Liver (tissue), 9 donors: ENCODE results near the gene NXPH2. TPM values are rescaled to one million over a fixed set of nuclear protein-coding genes. Genes with fewer than 3 reads are reported as not detected.

Experiments
- DNase-seq: peaks from one replicate; pipeline ENCODE4 v3.0.0-alpha.2; 2017; ENCODE audit warnings: low spot score
- H3K27ac ChIP-seq, 2 donors: one replicate each; pipeline ENCODE4 v1.7.0; 2013; ENCODE audit warnings: inconsistent platforms in 2 of 2, low read length in 2 of 2, control low read depth in 1 of 2, low read depth in 1 of 2, mild to moderate bottlenecking in 1 of 2
- H3K27me3 ChIP-seq, 4 donors: one replicate each; pipeline versions ENCODE4 v1.6.1 to v1.7.0; 2013; ENCODE audit warnings: low read length in 3 of 4, inconsistent platforms in 1 of 4, mild to moderate bottlenecking in 1 of 4, moderate library complexity in 1 of 4; ENCODE audit not compliant: control insufficient read depth in 4 of 4, insufficient read depth in 4 of 4
- H3K36me3 ChIP-seq, 4 donors: one replicate each; pipeline versions ENCODE4 v1.6.1 to v1.7.0; 2013; ENCODE audit warnings: low read length in 3 of 4, mild to moderate bottlenecking in 3 of 4, low read depth in 1 of 4, moderate library complexity in 1 of 4; ENCODE audit not compliant: control insufficient read depth in 4 of 4, insufficient read depth in 3 of 4
- H3K4me1 ChIP-seq, 4 donors: one replicate each; pipeline versions ENCODE4 v1.6.1 to v1.7.0; 2013; ENCODE audit warnings: low read length in 3 of 4, mild to moderate bottlenecking in 3 of 4, moderate library complexity in 1 of 4; ENCODE audit not compliant: control insufficient read depth in 4 of 4, insufficient read depth in 4 of 4
- H3K4me3 ChIP-seq, 3 donors: one replicate each; pipeline versions ENCODE4 v1.6.1 to v1.7.0; 2013; ENCODE audit warnings: low read length in 3 of 3, control low read depth in 1 of 3, low read depth in 1 of 3, mild to moderate bottlenecking in 1 of 3
- H3K9ac ChIP-seq, 2 donors: one replicate each; pipeline ENCODE4 v1.7.0; 2013; ENCODE audit warnings: low read length in 2 of 2, mild to moderate bottlenecking in 2 of 2, moderate library complexity in 2 of 2, control low read depth in 1 of 2, low read depth in 1 of 2
- H3K9me3 ChIP-seq, 4 donors: one replicate each; pipeline versions ENCODE4 v1.6.1 to v1.7.0; 2013; ENCODE audit warnings: low read length in 3 of 4; ENCODE audit not compliant: control insufficient read depth in 4 of 4
- ATF3 ChIP-seq: IDR thresholded peaks from 2 replicates; pipeline ENCODE4 v1.6.1; 2016; ENCODE audit warnings: antibody characterized with exemption
- CTCF ChIP-seq: fragments of 150-350 bp; IDR thresholded peaks from 2 replicates; pipeline ENCODE4 v1.5.1; 2017; ENCODE audit warnings: improper control_type of control experiment, low read depth, low read length; ENCODE audit not compliant: missing input control
- EGR1 ChIP-seq, 2 donors: IDR thresholded peaks; 2 replicates each; pipeline ENCODE4 v1.6.1; 2016 to 2018; ENCODE audit warnings: antibody characterized with exemption in 2 of 2, low read depth in 2 of 2
- FOXA1 ChIP-seq: IDR thresholded peaks from 2 replicates; pipeline ENCODE4 v1.6.1; 2016; ENCODE audit warnings: antibody characterized with exemption
- FOXA2 ChIP-seq: IDR thresholded peaks from 2 replicates; pipeline ENCODE4 v1.6.1; 2016; ENCODE audit warnings: antibody characterized with exemption
- GABPA ChIP-seq, 2 donors: IDR thresholded peaks in 1 of 2; conservative IDR thresholded peaks in 1 of 2; 2 replicates each; pipeline ENCODE4 v1.6.1; 2016; ENCODE audit warnings: antibody characterized with exemption in 2 of 2, mild to moderate bottlenecking in 1 of 2, moderate library complexity in 1 of 2
- HNF4A ChIP-seq, 2 donors: conservative IDR thresholded peaks; 2 replicates each; pipeline ENCODE4 v1.6.1; 2016; ENCODE audit warnings: antibody characterized with exemption in 2 of 2, mild to moderate bottlenecking in 2 of 2
- JUND ChIP-seq, 2 donors: IDR thresholded peaks; 2 replicates each; pipeline ENCODE4 v1.6.1; 2016; ENCODE audit warnings: antibody characterized with exemption in 2 of 2
- MAX ChIP-seq: IDR thresholded peaks from 2 replicates; pipeline ENCODE4 v1.6.1; 2016; ENCODE audit warnings: antibody characterized with exemption
- NR2F2 ChIP-seq: IDR thresholded peaks from 2 replicates; pipeline ENCODE4 v1.6.1; 2016; ENCODE audit warnings: antibody characterized with exemption
- RAD21 ChIP-seq, 2 donors: IDR thresholded peaks; 2 replicates each; pipeline ENCODE4 v1.6.1; 2016; ENCODE audit warnings: antibody characterized with exemption in 2 of 2, mild to moderate bottlenecking in 2 of 2
- SP1 ChIP-seq: IDR thresholded peaks from 2 replicates; pipeline ENCODE4 v1.6.1; 2018; ENCODE audit warnings: antibody characterized with exemption, mild to moderate bottlenecking
- TAF1 ChIP-seq: conservative IDR thresholded peaks from 2 replicates; pipeline ENCODE4 v1.6.1; 2016; ENCODE audit warnings: antibody characterized with exemption, mild to moderate bottlenecking
- YY1 ChIP-seq: IDR thresholded peaks from 2 replicates; pipeline ENCODE4 v1.6.1; 2016; ENCODE audit warnings: antibody characterized with exemption, mild to moderate bottlenecking
- ZBTB33 ChIP-seq: IDR thresholded peaks from 2 replicates; pipeline ENCODE4 v1.6.1; 2016; ENCODE audit warnings: antibody characterized with exemption
- WGBS: extraction: QIAGEN DNeasy Blood & Tissue Kit; methylation state at CpG from one replicate; pipeline ENCODE4 v1.1.7; 2013; 5-methylcytosine and 5-hydroxymethylcytosine counted together
- polyA plus RNA-seq, 2 donors: library from polyadenylated mRNA; stranded (reverse) in 1 of 2; unstranded in 1 of 2; fragments of 200-250 nt in 1 of 2; fragments of >200 nt in 1 of 2; fragmentation: Nextera tagmentation in 1 of 2; extraction: Ambion mirVana in 1 of 2; gene quantifications; one replicate each; pipeline versions ENCODE4 v1.2.1 to v1.2.3, GENCODE V29; 2013 to 2015
- total RNA-seq, 2 donors: library from RNA; depleted of rRNA; stranded (reverse); fragments of >200 nt; gene quantifications; one replicate each; pipeline ENCODE4 v1.2.3, GENCODE V29; 2014
- TF ChIP-seq, protein P1 (sequence below): IDR thresholded peaks from 2 replicates; pipeline ENCODE4 v1.6.1; 2016; ENCODE audit warnings: antibody characterized with exemption, mild to moderate bottlenecking
- donor health status: healthy.
- donor health status: healthy.
- donor health status: healthy.
- donor health status: healthy.
- donor health status: healthy.

Gene NXPH2
- total and polyA plus RNA-seq, 4 donors: 0.15 to 0.19 TPM; not detected in 2

DNA sequence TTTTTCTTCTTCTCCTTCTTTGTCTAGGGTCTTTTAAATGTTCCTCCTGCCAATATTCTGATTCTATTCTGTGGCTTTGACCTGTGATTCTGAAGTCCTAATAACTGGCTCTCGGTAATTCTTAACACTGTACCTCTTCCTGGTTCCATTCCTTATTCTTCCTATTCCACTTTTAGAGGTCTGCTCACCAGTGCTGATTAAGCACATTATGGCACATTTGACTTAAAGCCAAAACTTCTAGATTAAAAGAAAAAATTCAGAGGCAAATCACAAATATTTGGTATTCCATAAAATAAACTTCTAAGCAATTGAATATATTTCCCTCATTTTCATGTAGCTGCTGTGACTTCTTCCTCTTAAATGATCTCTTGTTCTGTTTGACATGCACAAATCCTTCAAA is 47.5 kb downstream of the NXPH2 start:
- 90% methylated on average over 1 of the region's 1 CpG for WGBS
- H3K4me1 ChIP-seq: no peaks in the 10 kb centered on the region
- no peak overlapping the region for H3K27ac ChIP-seq
- TF ChIP-seq GABPA (IDR thresholded peaks at IDR 0.05 in 1 of 2, conservative IDR thresholded peaks at IDR 0.05 in 1 of 2) (no peak), ZBTB33 (no peak), ATF3 (no peak), MAX (no peak), NR2F2 (no peak), SP1 (no peak), FOXA2 (no peak), CTCF (no peak), JUND (IDR thresholded peaks at IDR 0.05) (no peak)
- TF ChIP-seq, protein P1, sequence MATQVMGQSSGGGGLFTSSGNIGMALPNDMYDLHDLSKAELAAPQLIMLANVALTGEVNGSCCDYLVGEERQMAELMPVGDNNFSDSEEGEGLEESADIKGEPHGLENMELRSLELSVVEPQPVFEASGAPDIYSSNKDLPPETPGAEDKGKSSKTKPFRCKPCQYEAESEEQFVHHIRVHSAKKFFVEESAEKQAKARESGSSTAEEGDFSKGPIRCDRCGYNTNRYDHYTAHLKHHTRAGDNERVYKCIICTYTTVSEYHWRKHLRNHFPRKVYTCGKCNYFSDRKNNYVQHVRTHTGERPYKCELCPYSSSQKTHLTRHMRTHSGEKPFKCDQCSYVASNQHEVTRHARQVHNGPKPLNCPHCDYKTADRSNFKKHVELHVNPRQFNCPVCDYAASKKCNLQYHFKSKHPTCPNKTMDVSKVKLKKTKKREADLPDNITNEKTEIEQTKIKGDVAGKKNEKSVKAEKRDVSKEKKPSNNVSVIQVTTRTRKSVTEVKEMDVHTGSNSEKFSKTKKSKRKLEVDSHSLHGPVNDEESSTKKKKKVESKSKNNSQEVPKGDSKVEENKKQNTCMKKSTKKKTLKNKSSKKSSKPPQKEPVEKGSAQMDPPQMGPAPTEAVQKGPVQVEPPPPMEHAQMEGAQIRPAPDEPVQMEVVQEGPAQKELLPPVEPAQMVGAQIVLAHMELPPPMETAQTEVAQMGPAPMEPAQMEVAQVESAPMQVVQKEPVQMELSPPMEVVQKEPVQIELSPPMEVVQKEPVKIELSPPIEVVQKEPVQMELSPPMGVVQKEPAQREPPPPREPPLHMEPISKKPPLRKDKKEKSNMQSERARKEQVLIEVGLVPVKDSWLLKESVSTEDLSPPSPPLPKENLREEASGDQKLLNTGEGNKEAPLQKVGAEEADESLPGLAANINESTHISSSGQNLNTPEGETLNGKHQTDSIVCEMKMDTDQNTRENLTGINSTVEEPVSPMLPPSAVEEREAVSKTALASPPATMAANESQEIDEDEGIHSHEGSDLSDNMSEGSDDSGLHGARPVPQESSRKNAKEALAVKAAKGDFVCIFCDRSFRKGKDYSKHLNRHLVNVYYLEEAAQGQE: no peak
- H3K9me3 ChIP-seq: peaks cover 0 to 11% (median 4%) of the 10 kb centered on the region in 4 donors
- no peak for DNase-seq
- H3K27me3 ChIP-seq: no peaks in the 10 kb centered on the region
- H3K9ac ChIP-seq: no peak overlapping the region
- H3K4me3 ChIP-seq: no peak overlapping the region
- no peaks in the 10 kb centered on the region for H3K36me3 ChIP-seq

DNA sequence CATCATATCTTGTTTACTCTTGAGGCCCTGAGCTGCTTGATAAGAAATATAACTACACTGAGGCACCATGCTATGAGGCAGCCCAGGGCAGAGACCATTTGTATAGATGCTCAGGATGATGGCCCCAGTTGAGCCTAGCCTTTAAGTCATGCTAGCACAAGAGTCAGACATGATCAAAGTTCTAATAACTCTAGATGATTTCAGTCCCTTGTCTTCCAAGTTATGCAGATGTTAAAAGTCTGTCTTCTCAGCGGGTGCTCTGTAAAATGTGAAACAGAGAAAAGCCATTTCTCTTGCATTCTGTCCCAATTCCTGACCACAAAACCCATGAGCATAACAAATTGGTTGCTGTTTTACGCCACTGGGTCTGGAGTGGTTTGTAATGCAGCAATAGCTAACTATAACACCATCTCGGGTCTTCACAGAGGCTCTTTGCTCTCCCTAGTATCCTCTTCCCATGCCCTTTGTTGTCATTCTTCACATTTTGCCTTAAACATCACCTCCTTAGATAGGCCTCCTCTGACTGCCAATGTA is 49.6 kb downstream of the NXPH2 start:
- TF ChIP-seq GABPA (IDR thresholded peaks at IDR 0.05 in 1 of 2, conservative IDR thresholded peaks at IDR 0.05 in 1 of 2) (no peak), FOXA1 (no peak), JUND (IDR thresholded peaks at IDR 0.05) (no peak), TAF1 (no peak), RAD21 (IDR thresholded peaks at IDR 0.05) (no peak), NR2F2 (no peak), MAX (no peak), FOXA2 (no peak), SP1 (no peak), YY1 (no peak), HNF4A (conservative IDR thresholded peaks at IDR 0.05) (no peak), EGR1 (IDR thresholded peaks at IDR 0.05; ENCODE audit: low read depth in 2 of 2) (no peak)
- TF ChIP-seq, protein P1: no peak
- H3K9ac ChIP-seq: no peak overlapping the region
- H3K9me3 ChIP-seq: no peaks in the 10 kb centered on the region
- no peaks in the 10 kb centered on the region for H3K36me3 ChIP-seq
- H3K4me1 ChIP-seq: no peaks in the 10 kb centered on the region
- WGBS: 91% methylated on average over 3 of the region's 3 CpGs
- no peak overlapping the region for H3K4me3 ChIP-seq
- H3K27me3 ChIP-seq: no peaks in the 10 kb centered on the region
- no peak overlapping the region for H3K27ac ChIP-seq
- no peak for DNase-seq
